Measurements from ENCODE around the gene GTF3C5.
A peak's percentile ranks its signal among the peaks of the same experiment; 100 is the strongest.
"Not testable (repeated sequence)": the region's sequence is repeated elsewhere in the genome, so short reads cannot be mapped to it uniquely, and the experiment has no call there.

GTF3C5 gene

GRCh38 chr9:133080161-133080560 lies 49.4 kb downstream of the GTF3C5 start:
- TF ChIP-seq ARNTL (CRISPR knock-in tag; IDR thresholded peaks at IDR 0.05; ENCODE audit: borderline replicate concordance, low read depth): no peak
- no peak for ATAC-seq

GRCh38 chr9:133080786-133081779 lies 50.3 kb downstream of the GTF3C5 start:
- peak; percentile 18; the same call in 1 of the 3 replicates for ATAC-seq

GRCh38 chr9:133081957-133082644 lies 51.3 kb downstream of the GTF3C5 start:
- ATAC-seq: not testable (repeated sequence)

GRCh38 chr9:133083688-133084087 lies 52.9 kb downstream of the GTF3C5 start:
- not testable (repeated sequence) for ATAC-seq

- ATAC-seq: not testable (repeated sequence)
These were observed 55.5 kb downstream of the GTF3C5 start for GRCh38 chr9:133086212-133086860.

- TF ChIP-seq ZNF70 (CRISPR knock-in tag; IDR thresholded peaks at IDR 0.05): no peak
- no peak for TF ChIP-seq OSR1 (CRISPR knock-in tag; IDR thresholded peaks at IDR 0.05)
- TF ChIP-seq CSRNP3 (CRISPR knock-in tag; IDR thresholded peaks at IDR 0.05): no peak
- no peak for TF ChIP-seq ARNTL (CRISPR knock-in tag; IDR thresholded peaks at IDR 0.05; ENCODE audit: borderline replicate concordance, low read depth)
- TF ChIP-seq ZNF8 (CRISPR knock-in tag; IDR thresholded peaks at IDR 0.05): no peak
- no peak for TF ChIP-seq PPARA (CRISPR knock-in tag; IDR thresholded peaks at IDR 0.05; ENCODE audit: borderline replicate concordance)
- no peak for TF ChIP-seq ESRRG (CRISPR knock-in tag; IDR thresholded peaks at IDR 0.05)
- no peak for TF ChIP-seq ZFP3 (CRISPR knock-in tag; IDR thresholded peaks at IDR 0.05)
- no peak for TF ChIP-seq SNAI2 (CRISPR knock-in tag; IDR thresholded peaks at IDR 0.05)
- no peak for TF ChIP-seq GLIS3 (CRISPR knock-in tag; IDR thresholded peaks at IDR 0.05)
These were observed 56.1 kb downstream of the GTF3C5 start for GRCh38 chr9:133086894-133087293.

GRCh38 chr9:133087429-133088145 lies 56.8 kb downstream of the GTF3C5 start:
- no peak for TF ChIP-seq ISL1 (CRISPR knock-in tag; IDR thresholded peaks at IDR 0.05)
- TF ChIP-seq ARNTL (CRISPR knock-in tag; IDR thresholded peaks at IDR 0.05; ENCODE audit: borderline replicate concordance, low read depth): no peak
- no peak for TF ChIP-seq TCF4 (CRISPR knock-in tag; IDR thresholded peaks at IDR 0.05; ENCODE audit: borderline replicate concordance)
- no peak for TF ChIP-seq ZNF8 (CRISPR knock-in tag; IDR thresholded peaks at IDR 0.05)
- no peak for TF ChIP-seq CSDC2 (CRISPR knock-in tag; IDR thresholded peaks at IDR 0.05)
- TF ChIP-seq ZNF565 (CRISPR knock-in tag; conservative IDR thresholded peaks at IDR 0.05; ENCODE audit: low read depth): no peak
- TF ChIP-seq ZNF70 (CRISPR knock-in tag; IDR thresholded peaks at IDR 0.05): no peak
- no peak for TF ChIP-seq ZFP3 (CRISPR knock-in tag; IDR thresholded peaks at IDR 0.05)
- no peak for ATAC-seq

More at GRCh38 chr9:133086894-133087293, 56.1 kb downstream of the GTF3C5 start:
- ATAC-seq: no peak

- no peak for TF ChIP-seq ARNTL (CRISPR knock-in tag; IDR thresholded peaks at IDR 0.05; ENCODE audit: borderline replicate concordance, low read depth)
- TF ChIP-seq ZFP30 (CRISPR knock-in tag; IDR thresholded peaks at IDR 0.05): no peak
- no peak for TF ChIP-seq CREB5 (CRISPR knock-in tag; IDR thresholded peaks at IDR 0.05; ENCODE audit: low read depth)
- TF ChIP-seq GLIS3 (CRISPR knock-in tag; IDR thresholded peaks at IDR 0.05): no peak
- no peak for TF ChIP-seq ZNF8 (CRISPR knock-in tag; IDR thresholded peaks at IDR 0.05)
- no peak for TF ChIP-seq POU6F1 (CRISPR knock-in tag; IDR thresholded peaks at IDR 0.05; ENCODE audit: borderline replicate concordance, low read depth)
- no peak for TF ChIP-seq TCF4 (CRISPR knock-in tag; IDR thresholded peaks at IDR 0.05; ENCODE audit: borderline replicate concordance)
- no peak for TF ChIP-seq RARB (CRISPR knock-in tag; IDR thresholded peaks at IDR 0.05)
- ATAC-seq: no peak
These were observed 57.5 kb downstream of the GTF3C5 start for GRCh38 chr9:133088146-133088750.

All from SK-N-SH treated with all-trans-retinoic acid at 6 μM for 48 hours (cell line).